SK-MEL-5 (cell line): Measurements from ENCODE around the gene CBARP. TPM values are rescaled to one million over a fixed set of nuclear protein-coding genes. Genes with fewer than 3 reads are reported as not detected.

ENCODE experiments used
- DNase-seq: peaks from one replicate; pipeline ENCODE4 v3.0.0-alpha.2; 2016; ENCODE audit warnings: low read depth, low spot score
- in situ Hi-C: cut with HindIII; loops from 2 replicates; pipeline ENCODE4 v1.10.0; 2016; ENCODE audit warnings: low sequenced_read_pairs, high pct_unique_total_duplicates, low pct_unique_long_range_greater_than_20kb
- total RNA-seq: library from RNA; depleted of rRNA; stranded (reverse); fragments of >200 nt; shearing (Covaris generic); gene quantifications from 2 replicates; pipeline ENCODE4 v1.2.3, GENCODE V29; 2014

Gene CBARP
- total RNA-seq, 1 experiment from 2014 or later: 3.7 TPM

DNA sequence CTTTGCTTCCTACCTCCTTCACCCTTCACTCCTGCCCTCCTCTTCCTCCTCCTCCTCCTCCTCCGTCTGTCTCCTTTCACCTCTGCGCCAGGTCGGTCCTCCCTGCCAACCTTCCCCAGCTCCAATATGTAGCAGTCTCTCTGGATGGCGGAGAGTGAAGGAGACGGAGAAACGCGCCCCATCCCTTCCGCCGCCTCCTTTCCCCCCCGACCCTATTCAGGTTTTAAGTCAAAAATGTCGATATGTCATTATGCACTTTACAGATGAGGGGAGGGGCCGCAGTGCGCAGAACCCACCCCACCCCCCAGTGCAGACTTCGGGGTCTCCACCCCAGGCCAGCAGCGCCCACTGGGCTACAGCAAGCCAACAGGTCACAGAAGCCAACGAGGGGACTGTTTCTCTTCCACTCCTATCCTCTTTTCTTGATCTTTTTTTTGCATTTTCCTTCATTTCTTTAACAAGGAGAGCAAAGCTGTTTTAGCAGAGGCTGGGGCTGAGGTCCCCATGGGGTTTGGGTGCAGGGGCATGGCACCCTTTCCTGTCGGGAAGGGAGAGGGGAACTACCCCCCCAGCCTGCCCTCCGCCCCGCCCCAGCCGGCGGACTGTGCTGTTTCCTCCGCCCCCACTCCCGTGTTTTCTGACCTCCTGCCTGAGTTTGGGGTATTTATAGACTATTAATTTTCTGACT is 19.8 kb upstream of the CBARP start:
- no peak for DNase-seq
- in situ Hi-C loops: no loop called here

DNA sequence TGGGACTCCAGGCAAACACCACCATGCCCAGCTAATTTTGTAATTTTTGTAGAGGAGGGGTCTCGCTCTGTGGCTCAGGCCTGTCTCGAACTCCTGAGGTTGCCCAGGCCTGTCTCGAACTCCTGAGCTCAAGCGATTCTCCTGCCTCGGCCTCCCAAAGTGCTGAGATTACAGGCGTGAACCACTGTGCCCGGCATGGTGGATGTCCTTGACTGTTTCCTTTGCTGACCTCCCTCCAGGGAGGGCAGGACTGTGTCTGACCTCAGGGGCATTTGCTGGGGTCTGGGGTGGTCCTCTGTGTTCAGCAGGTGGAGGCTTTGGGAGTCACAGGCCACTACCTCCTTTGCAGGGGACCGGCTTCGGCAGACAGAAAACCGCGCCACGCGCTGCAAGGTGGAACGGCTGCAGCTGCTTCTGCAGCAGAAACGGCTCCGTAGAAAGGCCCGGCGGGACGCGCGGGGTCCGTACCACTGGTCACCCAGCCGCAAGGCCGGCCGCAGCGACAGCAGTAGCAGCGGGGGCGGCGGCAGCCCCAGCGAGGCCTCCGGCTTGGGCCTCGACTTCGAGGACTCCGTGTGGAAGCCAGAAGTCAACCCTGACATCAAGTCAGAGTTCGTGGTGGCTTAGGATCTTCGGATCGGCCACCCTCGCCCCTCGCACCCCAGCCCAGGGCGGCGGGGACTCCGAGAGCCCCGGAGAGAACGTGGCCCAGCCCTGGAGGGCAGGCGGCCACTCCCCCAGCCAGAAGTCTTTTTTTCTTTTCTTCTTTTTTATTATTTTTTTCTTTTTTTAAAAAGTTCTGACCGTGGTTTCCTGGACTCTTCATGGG is 19.1 kb upstream of the CBARP start:
- in situ Hi-C loops: no loop called here
- no peak for DNase-seq

DNA sequence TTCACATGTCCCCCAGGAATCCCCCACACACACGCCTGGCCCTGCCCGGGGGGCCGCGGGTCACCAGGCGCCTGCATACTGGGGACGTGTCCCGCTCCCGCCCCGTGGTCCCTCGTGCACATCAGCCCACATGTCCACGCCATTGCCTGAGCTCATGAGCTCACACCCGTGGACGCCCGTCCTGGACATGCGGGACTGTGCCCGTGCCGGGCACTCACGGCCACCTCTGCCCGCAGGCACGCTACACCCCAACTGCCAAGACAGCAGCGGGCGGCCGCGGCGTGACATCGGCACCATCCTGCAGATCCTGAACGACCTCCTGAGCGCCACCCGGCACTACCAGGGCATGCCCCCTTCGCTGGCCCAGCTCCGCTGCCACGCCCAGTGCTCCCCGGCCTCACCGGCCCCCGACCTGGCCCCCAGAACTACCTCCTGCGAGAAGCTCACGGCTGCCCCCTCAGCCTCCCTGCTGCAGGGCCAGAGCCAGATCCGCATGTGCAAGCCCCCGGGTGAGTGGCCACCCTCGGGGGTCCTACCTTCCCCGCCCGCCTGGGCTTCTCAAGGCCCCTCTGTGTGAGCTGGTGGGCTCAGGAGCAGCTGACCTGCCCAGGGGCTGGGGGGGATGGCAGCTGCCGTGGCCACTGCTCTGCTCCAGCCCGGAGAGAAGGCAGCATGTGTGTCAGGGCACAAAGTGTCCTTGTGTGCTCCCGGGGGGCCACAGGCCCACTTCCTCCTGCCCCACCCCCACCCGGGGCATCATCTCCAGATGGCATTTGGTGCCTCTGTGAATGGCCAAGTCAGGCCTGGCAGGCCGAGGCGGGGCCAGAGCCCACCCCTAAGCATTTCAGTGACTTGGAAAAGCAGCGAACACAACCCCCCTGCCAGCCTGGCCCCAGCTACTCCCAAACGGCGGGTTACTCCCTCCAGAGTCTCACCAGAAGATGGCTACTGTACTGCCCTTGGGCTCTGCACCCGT is 17.7 kb upstream of the CBARP start:
- DNase-seq: no peak
- in situ Hi-C loops: no loop called here

DNA sequence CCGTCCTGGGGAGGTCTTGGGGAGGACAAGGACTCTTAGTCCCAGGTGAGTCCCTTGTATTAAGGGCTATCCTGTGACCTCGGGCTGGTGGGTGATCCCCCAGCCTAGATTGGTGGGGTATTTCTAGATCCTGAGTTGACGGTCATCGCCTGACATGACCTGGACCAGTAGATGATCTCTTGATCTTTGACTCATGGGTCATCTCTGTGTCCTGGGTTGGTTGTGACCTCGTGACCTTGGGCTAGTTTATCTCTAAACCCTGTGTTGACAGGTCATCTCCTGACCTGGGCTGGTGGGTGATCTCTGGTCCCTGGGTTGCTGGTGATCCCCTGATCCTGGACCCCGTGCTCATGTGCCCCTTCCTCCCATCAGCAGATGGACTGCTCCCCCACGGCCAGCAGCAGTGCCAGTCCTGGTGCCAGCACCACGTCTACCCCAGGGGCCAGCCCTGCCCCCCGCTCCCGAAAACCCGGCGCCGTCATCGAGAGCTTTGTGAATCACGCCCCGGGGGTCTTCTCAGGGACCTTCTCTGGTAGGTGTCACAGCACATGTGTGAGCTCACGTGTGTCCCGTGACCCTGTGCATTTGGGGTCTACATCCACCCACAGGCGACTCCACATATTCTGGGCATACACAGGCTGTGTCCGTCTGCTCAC is 16.9 kb upstream of the CBARP start:
- in situ Hi-C loops: no loop called here
- no peak for DNase-seq

DNA sequence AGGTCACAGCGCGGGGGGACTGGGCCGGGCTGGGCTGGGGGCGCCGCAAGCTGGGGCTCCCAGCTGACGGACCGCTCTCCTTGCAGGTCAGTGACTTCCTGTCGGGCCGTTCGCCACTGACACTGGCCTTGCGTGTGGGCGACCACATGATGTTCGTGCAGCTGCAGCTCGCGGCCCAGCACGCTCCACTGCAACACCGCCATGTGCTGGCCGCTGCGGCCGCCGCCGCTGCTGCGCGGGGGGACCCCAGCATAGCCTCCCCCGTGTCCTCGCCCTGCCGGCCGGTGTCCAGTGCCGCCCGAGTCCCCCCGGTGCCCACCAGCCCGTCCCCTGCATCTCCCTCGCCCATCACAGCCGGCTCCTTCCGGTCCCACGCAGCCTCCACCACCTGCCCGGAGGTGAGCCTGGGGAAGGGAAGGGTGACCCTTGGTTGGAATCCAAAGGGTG is 16.3 kb upstream of the CBARP start:
- no peak for DNase-seq
- in situ Hi-C loops: no loop called here

DNA sequence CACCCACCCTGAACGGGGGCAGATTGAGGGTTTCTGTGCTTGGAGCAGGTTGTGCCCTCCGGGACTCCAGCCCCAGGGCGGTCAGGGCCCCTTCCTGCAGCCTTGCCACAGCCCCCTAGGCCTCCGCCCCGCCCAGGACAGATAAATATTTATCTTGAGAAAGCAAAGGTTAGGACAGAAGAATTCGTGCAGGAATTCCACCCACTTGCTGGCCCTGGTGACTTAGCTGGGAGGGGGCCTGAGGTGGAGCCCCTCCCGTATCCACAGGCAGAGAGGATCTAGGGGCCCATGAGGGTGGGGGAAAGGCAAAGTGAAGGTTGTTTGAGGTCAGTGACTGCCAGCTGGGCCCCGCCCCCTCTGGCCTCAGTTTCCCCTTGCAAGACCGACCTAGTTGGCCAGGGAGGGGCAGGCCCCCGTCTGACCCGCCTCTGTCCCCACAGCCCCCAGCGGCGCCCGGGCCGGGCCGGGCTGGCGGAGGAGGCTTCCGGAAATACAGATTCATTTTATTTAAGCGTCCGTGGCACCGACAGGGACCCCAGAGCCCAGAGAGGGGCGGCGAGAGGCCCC is 15.8 kb upstream of the CBARP start:
- in situ Hi-C loops: no loop called here
- DNase-seq: no peak

DNA sequence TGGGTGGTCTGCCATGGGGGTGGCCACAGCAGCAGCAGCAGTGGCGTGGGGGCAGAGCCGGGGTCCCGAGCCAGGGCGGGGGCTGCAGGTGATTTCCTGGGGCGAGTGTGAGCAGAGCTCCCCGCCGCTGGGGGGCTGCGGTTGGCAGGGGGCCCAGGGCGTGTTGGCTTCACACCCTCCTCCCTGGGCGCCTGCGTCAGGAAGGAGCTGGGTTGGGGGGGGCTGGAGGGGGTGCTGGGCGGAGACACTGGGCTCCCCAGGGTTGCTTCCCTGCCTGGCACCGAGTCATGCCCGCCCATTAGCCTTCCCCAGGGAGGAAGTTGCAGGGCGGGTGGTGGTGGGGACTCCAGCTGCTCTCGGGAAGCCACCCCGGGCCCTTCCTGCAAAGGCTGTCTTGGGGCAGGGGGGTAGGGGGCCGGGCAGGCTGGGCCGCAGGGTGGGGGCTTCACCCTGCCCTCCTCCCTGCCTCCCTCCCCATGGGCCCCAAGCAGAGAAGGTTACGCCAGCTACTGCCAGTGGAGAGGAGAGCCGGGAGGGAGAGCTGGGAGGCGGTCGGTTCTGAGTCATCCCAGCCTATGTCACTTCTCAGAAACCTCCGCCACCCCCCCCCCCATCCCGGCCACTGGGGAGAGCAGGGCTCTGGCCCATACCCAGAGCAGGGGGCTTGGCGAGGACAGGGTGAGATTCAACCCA is 15.2 kb upstream of the CBARP start:
- DNase-seq: peak; percentile 76
- in situ Hi-C loops: no loop called here

DNA sequence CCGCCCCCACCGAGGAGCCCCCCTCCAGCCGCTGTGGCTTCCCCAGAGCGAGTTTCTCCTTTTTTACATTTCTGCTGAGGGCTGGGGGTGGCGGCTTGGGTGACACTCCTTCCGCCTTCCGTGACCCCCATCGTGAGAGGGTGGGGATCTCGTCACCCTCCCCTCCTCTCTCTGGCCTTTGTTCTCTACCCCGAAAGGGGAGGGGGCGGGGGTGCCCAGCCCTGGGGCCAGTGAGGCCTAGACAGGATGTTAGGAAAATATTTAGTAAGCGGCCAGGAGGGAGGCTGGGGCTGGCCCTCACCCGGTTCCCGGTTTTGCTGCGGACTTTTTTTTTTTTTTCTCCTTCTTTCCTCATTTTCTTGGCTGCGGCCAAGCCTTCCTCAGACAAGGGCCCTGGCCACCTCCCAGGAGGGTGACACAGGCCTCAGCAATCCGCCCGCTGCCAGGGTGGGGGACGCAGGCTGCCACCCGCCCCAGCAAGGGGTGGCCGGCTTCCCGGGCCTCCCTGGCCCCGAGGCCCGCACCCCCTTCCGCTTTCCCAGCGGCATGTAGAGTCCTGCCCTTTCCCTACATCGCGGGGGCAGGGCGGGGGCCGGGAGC is 14.5 kb upstream of the CBARP start:
- peak; percentile 59 for DNase-seq
- in situ Hi-C loops: no loop called here

DNA sequence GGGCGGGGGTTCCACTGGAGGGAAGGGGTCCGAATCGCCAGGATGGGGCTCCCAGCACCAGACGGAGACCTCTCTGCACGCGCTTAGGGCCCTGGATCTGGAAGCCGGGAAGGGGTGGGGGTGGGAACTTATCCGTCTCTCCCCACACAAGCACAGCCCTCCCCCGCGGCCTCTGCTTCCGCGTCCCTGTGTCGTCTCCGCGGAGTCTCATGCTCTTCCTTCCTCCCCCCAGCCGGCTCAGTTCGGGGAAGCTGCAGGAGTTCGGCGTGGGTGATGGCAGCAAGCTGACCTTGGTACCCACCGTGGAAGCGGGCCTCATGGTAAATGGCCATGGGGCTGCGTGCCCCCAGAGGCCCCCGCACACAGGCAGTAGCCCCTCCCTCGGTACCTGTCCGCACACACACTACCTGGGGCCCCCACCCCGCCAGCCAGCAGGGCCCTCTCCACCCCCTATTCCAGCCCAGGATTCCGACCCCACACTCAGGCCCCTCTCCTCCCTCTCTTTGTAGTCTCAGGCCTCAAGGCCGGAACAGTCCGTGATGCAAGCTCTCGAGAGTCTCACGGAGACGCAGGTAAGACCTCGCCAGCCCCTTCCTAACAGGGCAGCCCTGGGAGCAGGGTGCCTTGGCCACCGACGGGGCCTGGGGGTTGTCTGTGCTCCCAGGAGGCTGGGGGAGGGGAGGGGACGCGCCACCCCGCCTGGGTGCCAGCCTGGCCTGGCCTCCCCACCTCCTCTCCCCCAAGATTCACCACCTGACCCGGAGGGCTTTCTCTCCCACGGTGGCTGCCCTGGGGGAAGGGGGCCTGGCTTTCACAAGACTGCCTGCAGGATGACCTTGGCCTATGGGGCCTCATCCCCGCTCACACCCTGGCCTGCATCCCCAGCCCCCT is 13.8 kb upstream of the CBARP start:
- DNase-seq: peak; percentile 76

DNA sequence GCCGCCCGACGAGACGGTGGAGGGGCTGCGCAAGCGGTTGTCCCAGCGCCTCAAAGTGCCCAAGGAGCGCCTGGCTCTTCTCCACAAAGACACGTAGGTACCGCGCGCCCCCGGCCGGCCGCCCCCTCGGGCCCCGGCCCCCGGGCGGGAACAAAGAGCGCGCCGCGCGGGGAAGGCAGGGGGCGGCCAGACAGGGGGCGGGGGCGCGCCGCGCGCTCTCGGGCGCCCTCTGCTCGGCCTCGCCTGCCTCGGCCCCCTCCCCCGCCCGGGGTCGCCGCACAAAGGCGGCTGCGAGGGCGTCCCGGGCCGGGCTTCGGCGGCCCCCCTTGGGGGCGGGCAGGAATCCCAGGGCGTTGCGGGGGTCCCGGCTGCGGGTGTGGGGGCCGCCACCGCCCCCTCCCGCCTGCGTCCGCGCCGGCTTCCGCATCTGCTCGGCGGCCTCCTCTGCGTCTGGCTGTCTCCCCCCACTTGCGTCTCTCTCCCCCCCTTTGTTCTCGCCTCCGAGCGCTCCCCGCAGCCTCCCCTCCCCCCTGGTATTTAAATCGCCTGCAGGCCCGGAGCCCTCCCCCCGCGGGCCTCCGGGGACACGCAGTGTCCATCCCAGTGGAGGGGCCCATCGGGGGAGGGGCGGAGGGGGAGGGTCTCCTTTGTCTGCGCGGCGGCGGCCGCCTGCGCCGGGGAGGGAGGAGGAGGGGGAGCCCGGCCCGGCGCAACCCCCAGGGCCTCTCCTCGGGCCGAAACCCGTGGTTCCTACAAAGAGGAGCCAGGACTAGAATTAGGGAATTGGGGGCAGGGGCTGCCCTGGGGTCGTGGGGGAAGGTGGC is 12.8 kb upstream of the CBARP start:
- in situ Hi-C loops: no loop called here
- peak; percentile 48 for DNase-seq

More for the DNA sequence above, 13.8 kb upstream of the CBARP start:
- in situ Hi-C loops: no loop called here

DNA sequence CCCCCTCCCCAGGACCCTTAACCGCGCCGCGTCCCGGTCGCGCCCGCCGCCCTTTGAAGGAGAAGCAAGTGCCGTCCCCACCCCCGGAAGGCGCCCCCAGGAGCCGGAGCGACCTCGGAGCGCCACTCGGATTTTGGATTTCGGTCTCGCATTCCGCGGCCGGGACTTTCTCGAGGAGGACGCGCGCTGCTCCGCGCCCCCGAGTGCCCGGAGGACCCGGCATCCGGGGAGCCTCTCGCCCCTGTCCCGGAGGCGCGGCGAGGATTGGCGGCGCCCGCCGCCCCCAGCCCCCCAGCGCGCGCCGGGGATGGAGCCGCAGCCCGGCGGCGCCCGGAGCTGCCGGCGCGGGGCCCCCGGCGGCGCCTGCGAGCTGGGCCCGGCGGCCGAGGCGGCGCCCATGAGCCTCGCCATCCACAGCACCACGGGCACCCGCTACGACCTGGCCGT is 12.2 kb upstream of the CBARP start:
- DNase-seq: no peak
- in situ Hi-C loops: no loop called here

DNA sequence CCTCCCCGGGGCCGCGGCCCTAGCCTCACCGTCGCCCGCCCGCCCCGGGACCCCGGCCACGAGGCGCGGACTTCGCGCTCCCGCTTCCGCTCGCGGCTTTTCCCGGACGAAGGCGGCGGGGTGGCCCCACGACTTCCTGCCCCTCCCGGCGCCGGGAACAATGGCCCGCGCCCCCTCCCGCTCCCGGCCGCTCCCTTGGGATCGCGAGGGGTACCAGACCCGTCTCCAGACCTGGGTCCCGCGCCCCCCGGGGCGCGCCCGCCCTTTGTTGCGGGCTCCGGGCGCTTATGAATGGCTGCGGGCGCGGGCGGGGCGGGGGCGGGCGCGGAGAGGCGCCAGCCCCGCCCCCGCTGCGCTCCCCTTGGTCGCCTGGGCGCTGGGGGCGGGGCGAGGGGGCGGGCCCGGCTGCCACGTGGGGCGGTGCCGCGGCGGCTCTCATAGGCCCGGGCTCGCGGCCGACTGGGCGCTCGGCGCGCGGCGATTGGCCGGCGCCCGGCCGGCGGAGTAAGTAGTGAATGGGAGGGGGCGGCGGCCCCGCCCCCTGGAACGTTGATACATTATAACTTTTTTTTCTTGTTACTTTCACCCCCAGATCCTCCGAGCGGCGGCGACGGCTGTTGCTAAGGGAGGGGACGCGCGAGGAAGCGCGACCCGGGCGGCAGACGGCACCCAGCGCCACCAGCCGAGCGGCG is 11.6 kb upstream of the CBARP start:
- in situ Hi-C loops: no loop called here
- DNase-seq: peak; percentile 87

DNA sequence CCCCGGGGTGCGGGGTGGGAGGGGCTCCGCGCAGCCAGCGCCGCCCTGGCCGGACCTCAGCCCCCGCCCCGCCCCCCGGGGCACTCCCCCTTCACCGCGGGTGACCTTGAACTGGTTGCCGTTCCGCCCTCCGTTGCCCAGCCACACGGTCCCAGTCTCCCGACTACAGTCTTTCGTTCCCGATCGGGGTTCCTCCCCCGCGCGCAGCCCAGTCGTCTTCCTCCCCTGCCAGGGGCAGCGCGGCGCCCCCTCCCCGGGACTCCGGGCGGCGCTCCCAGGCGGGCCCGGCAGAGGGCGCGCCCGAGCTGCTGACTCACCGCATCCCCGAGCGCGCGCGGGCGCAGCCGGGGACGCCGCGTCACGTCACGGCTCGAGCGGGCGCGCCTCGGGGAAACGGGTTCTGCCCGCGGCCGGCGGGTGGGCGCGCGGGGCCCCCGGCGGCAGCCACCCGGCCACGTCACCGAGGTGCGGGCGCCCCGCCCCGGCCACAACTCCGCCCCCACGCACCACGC is 11.0 kb upstream of the CBARP start:
- in situ Hi-C loops: no loop called here
- DNase-seq: no peak
